ENCODE data around the gene CDK14.

DNA sequence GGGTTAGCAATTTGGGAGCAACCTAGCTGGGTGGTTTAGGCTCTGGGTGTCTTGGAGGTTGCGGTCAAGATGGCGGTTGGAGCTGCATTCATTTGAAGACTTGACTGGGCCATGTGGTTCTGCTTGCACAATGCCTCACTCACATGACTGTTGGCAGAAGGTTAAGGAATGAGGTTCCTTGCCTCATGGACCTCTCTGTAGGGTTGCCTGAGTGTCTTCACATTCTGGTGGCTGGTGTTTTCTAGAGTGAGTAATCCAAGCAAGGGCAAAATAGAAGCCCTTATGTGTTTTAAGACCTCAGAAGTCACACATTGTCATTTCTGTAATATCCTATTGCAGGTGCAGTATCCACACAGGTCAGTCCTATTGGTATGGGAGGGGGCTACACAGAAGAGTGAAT, 52.0 kb downstream of the CDK14 start:
- TF ChIP-seq EZH2 (IDR thresholded peaks at IDR 0.05) (no peak), POLR2AphosphoS5 (IDR thresholded peaks at IDR 0.05; ENCODE audit: borderline replicate concordance, low read depth, low read length) (no peak), FOXP2 (optimal IDR thresholded peaks at IDR 0.05; ENCODE audit: control extremely low read depth, extremely low read length, insufficient read depth) (no peak)

All from SK-N-MC (cell line).